WTC11 (cell line): ENCODE data around the gene ECE1. TPM values are rescaled to one million over a fixed set of nuclear protein-coding genes. Genes with fewer than 3 reads are reported as not detected.

Experiments
- ATAC-seq: fragments of 200-7000 bp; cut with Tn5 transposase; 2 replicates; pipeline ENCODE4 v1.10.0; 2021; ENCODE audit warnings: mild to moderate bottlenecking, moderate library complexity
- CTCF ChIA-PET: fragments of 300-600 bp; sonication (Branson Sonifier 250); formaldehyde crosslinking; loops from one replicate; lab custom pipeline; 2021; ENCODE audit warnings: antibody characterized with exemption; lab: Charles Lee
- POLR2A ChIA-PET: fragments of 350-600 bp; sonication (Branson Sonifier 250); formaldehyde crosslinking; loops from one replicate; lab custom pipeline; 2021; ENCODE audit warnings: antibody characterized with exemption; lab: Charles Lee
- DNase-seq: peaks from one replicate; pipeline ENCODE4 v3.0.0; 2021; ENCODE audit warnings: low spot score
- H3K27ac Mint-ChIP-seq: 2 replicates; pipeline ENCODE4 v1.8.0; 2021; ENCODE audit warnings: mixed read lengths
- H3K27me3 Mint-ChIP-seq: 2 replicates; pipeline ENCODE4 v1.8.0; 2021; ENCODE audit warnings: low read depth, mild to moderate bottlenecking, moderate library complexity, mixed read lengths
- H3K36me3 Mint-ChIP-seq: 2 replicates; pipeline ENCODE4 v1.8.0; 2021; ENCODE audit warnings: mixed read lengths
- H3K4me1 Mint-ChIP-seq: 2 replicates; pipeline ENCODE4 v1.8.0; 2022; ENCODE audit warnings: mixed read lengths
- H3K4me3 Mint-ChIP-seq: 2 replicates; pipeline ENCODE4 v1.8.0; 2021; ENCODE audit warnings: mild to moderate bottlenecking, moderate library complexity, mixed read lengths
- H3K9me3 Mint-ChIP-seq: 2 replicates; pipeline ENCODE4 v1.8.0; 2021; ENCODE audit warnings: mixed read lengths
- ATF2 ChIP-seq: sonication (generic); formaldehyde crosslinking; IDR thresholded peaks from 2 replicates; pipeline ENCODE4 v1.8.1; 2022; ENCODE audit warnings: low read depth, missing genetic modification reagents, borderline replicate concordance
- ATF6 ChIP-seq: sonication (generic); formaldehyde crosslinking; IDR thresholded peaks from 2 replicates; pipeline ENCODE4 v1.8.1; 2023; ENCODE audit warnings: mild to moderate bottlenecking, missing genetic modification reagents
- CDX4 ChIP-seq: fragments of 250-450 bp; sonication (Bioruptor Pico); IDR thresholded peaks from 2 replicates; pipeline ENCODE4 v1.9.0; 2021; ENCODE audit warnings: moderate library complexity, mild to moderate bottlenecking, inconsistent platforms, borderline replicate concordance
- ETV6 ChIP-seq: sonication (generic); formaldehyde crosslinking; IDR thresholded peaks from 2 replicates; pipeline ENCODE4 v1.8.1; 2022; ENCODE audit warnings: mild to moderate bottlenecking, missing genetic modification reagents
- FOXK1 ChIP-seq: sonication (generic); formaldehyde crosslinking; IDR thresholded peaks from 2 replicates; pipeline ENCODE4 v1.8.0; 2022; ENCODE audit warnings: mild to moderate bottlenecking, moderate library complexity, missing genetic modification reagents
- JUN ChIP-seq: sonication (generic); formaldehyde crosslinking; IDR thresholded peaks from 2 replicates; pipeline ENCODE4 v1.8.0; 2023; ENCODE audit warnings: mild to moderate bottlenecking, missing genetic modification reagents
- MAX ChIP-seq: sonication (generic); formaldehyde crosslinking; IDR thresholded peaks from 2 replicates; pipeline ENCODE4 v1.8.0; 2022; ENCODE audit warnings: mild to moderate bottlenecking, missing genetic modification reagents
- RELA ChIP-seq: sonication (generic); formaldehyde crosslinking; IDR thresholded peaks from 2 replicates; pipeline ENCODE4 v1.8.1; 2022; ENCODE audit warnings: missing genetic modification reagents, mild to moderate bottlenecking, borderline replicate concordance
- SOX15 ChIP-seq: fragments of 250-450 bp; sonication (Bioruptor Pico); IDR thresholded peaks from 2 replicates; pipeline ENCODE4 v1.9.0; 2021; ENCODE audit warnings: mild to moderate bottlenecking
- TEAD4 ChIP-seq: sonication (generic); formaldehyde crosslinking; IDR thresholded peaks from 2 replicates; pipeline ENCODE4 v1.8.0; 2022; ENCODE audit warnings: mild to moderate bottlenecking, missing genetic modification reagents
- TP53 ChIP-seq: sonication (generic); formaldehyde crosslinking; IDR thresholded peaks from 2 replicates; pipeline ENCODE4 v1.8.1; 2023; ENCODE audit warnings: mild to moderate bottlenecking, missing genetic modification reagents
- USF1 ChIP-seq: sonication (generic); formaldehyde crosslinking; IDR thresholded peaks from 2 replicates; pipeline ENCODE4 v1.8.0; 2022; ENCODE audit warnings: mild to moderate bottlenecking, missing genetic modification reagents
- USF2 ChIP-seq: sonication (generic); formaldehyde crosslinking; IDR thresholded peaks from 2 replicates; pipeline ENCODE4 v1.8.1; 2023; ENCODE audit warnings: mild to moderate bottlenecking, missing genetic modification reagents, moderate library complexity
- ZMAT4 ChIP-seq: fragments of 250-450 bp; sonication (Bioruptor Pico); IDR thresholded peaks from 2 replicates; pipeline ENCODE4 v1.9.0; 2021; ENCODE audit warnings: mild to moderate bottlenecking
- ZNF232 ChIP-seq: sonication (generic); formaldehyde crosslinking; IDR thresholded peaks from 2 replicates; pipeline ENCODE4 v1.8.0; 2022; ENCODE audit warnings: mild to moderate bottlenecking, missing genetic modification reagents
- ZNF263 ChIP-seq: sonication (generic); formaldehyde crosslinking; IDR thresholded peaks from 2 replicates; pipeline ENCODE4 v1.8.1; 2022; ENCODE audit warnings: low read depth, mild to moderate bottlenecking, moderate library complexity, missing genetic modification reagents
- ZNF281 ChIP-seq: sonication (generic); formaldehyde crosslinking; IDR thresholded peaks from 2 replicates; pipeline ENCODE4 v1.8.0; 2023; ENCODE audit warnings: mild to moderate bottlenecking, missing genetic modification reagents
- ZNF425 ChIP-seq: fragments of 250-450 bp; sonication (Bioruptor Pico); conservative IDR thresholded peaks from 2 replicates; pipeline ENCODE4 v1.9.0; 2021; ENCODE audit warnings: mild to moderate bottlenecking
- ZSCAN18 ChIP-seq: fragments of 250-450 bp; sonication (Bioruptor Pico); IDR thresholded peaks from 2 replicates; pipeline ENCODE4 v2.1.2; 2022; ENCODE audit warnings: mild to moderate bottlenecking, moderate library complexity
- total RNA-seq: library from RNA; stranded (reverse); gene quantifications from 3 replicates; pipeline ENCODE4 v1.2.3, GENCODE V29; 2021

ECE1 gene
- total RNA-seq, 1 experiment from 2014 or later = 45.0 TPM

- peaks cover 14% of the 10 kb centered on the region for H3K36me3 Mint-ChIP-seq
- no peak for TF ChIP-seq ZNF281 (CRISPR knock-in tag)
- no peak for TF ChIP-seq ATF2 (CRISPR knock-in tag)
- no peak for TF ChIP-seq ZNF425 (CRISPR knock-in tag)
- no peak for TF ChIP-seq MAX (CRISPR knock-in tag)
- no peak for TF ChIP-seq TP53 (CRISPR knock-in tag)
- no peak for TF ChIP-seq ZMAT4 (CRISPR knock-in tag)
- no peak for TF ChIP-seq ZNF232 (CRISPR knock-in tag)
- no peak for TF ChIP-seq USF1 (CRISPR knock-in tag)
- no peak for TF ChIP-seq ETV6
- TF ChIP-seq ZNF263 (CRISPR knock-in tag) = no peak
- no peak for TF ChIP-seq SOX15
- TF ChIP-seq TEAD4 (CRISPR knock-in tag) = no peak
- TF ChIP-seq FOXK1 (CRISPR knock-in tag) = no peak
- no peak for TF ChIP-seq ATF6 (CRISPR knock-in tag)
- no peak for TF ChIP-seq CDX4
- no peak for TF ChIP-seq ZSCAN18
- TF ChIP-seq USF2 (CRISPR knock-in tag) = no peak
- no peak for TF ChIP-seq RELA
- TF ChIP-seq JUN (CRISPR knock-in tag) = no peak
- peaks cover 6% of the 10 kb centered on the region for H3K9me3 Mint-ChIP-seq
- ATAC-seq (no peak), DNase-seq (no peak)
- no peaks in the 10 kb centered on the region for H3K27me3 Mint-ChIP-seq
- no peak overlapping the region for H3K4me3 Mint-ChIP-seq
- CTCF ChIA-PET = interaction anchor here (1.1 kb wide), 2 partner anchors 9 to 105 kb away, joined by 3 to 6 read pairs; no protein-coding TSS in a partner anchor
- H3K27ac Mint-ChIP-seq = no peak overlapping the region
- H3K4me1 Mint-ChIP-seq = peaks cover 15% of the 10 kb centered on the region
- POLR2A ChIA-PET = no interaction called here
These were observed 26.5 kb downstream of the ECE1 start for GRCh38 chr1:21263653-21264225.
